Amygdala (tissue), 56 donors: ENCODE data around the gene NDUFAF2.
"Not testable (repeated sequence)": the region's sequence is repeated elsewhere in the genome, so short reads cannot be mapped to it uniquely, and the experiment has no call there.

Source experiments
- DNase-seq, 56 donors: peaks; one replicate each; lab custom pipeline; 2025; lab: John Stamatoyannopoulos, UW

NDUFAF2 gene

DNA sequence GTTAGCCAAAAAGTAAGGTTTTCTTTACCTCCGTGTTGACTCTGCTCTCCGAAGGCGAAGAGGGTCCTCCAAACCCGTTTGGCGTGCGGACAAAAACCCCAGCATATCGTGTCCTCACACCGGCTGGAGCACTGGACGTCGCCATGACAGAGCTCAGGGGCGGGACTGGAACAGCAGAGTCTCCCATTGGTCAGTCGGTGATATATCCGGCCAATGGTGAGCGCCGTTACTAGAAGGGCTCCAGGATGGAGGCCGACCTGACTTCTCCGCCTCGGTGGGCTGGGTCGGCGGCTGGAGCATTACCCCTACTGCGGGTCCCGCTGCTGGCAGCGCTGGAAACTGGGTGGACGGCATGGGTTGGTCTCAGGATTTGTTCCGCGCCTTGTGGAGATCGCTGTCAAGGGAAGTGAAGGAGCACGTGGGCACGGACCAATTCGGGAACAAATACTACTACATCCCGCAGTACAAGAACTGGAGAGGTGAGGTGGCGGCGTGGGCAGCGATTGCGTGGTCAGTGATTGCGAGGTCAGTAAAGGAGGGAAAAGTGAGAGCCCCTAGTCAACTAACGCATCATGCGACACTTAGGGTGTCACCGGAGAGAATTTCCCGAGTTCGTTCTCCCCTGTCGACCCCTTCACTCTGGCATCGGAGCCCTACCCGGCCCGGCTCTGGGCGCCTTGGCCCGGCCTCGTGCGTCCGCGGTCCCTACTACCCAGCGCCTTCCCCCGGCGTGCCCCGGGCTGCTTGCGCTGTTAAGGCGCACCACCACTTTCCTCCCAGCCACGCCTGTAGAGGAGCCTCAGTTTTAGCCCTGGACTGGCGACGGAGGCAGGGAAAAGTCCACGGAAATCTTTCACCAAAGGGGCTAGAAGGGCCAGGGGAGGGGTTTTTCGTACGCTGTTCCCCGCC lies at the start of gene NDUFAF2, which contains the start of gene ERCC8:
Gene NDUFAF2 (plus strand): TSS at position 302 of the 909 bp plus-strand sequence. CDS start 51 bp downstream, at position 353.
Gene ERCC8 (minus strand): TSS at position 167 of the 909 bp plus-strand sequence. CDS start 62 bp downstream, at position 105.
- peak; percentile 46 to 96 (median 86) for DNase-seq

- no peak for DNase-seq
Observed at GRCh38 chr5:60896991-60897390, 48.0 kb upstream of the NDUFAF2 start.

- peak in 1 of 56 donors; percentile 7 for DNase-seq
Observed at GRCh38 chr5:60903356-60903755, 41.6 kb upstream of the NDUFAF2 start.

GRCh38 chr5:60916646-60917045 lies 28.4 kb upstream of the NDUFAF2 start:
- no peak for DNase-seq

DNA sequence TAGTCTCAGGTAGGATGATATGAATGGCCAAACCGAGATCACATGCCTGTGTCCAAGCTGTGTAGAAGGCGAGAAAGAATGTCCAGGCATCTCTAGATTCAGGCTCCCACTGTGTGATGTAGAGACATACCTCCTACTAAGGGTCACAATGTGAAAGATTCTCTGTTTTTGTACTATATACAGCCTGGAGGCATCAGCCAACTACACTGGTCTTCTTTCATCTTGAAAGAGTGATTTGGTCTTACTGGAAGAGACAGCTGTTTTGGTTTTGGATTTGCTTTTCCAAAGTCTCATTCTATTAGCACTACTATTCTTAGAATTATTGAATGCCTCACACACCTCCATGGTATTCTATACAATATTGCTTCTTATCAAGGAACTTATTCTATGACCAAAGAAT lies 26.5 kb upstream of the NDUFAF2 start:
- DNase-seq, result no peak

DNA sequence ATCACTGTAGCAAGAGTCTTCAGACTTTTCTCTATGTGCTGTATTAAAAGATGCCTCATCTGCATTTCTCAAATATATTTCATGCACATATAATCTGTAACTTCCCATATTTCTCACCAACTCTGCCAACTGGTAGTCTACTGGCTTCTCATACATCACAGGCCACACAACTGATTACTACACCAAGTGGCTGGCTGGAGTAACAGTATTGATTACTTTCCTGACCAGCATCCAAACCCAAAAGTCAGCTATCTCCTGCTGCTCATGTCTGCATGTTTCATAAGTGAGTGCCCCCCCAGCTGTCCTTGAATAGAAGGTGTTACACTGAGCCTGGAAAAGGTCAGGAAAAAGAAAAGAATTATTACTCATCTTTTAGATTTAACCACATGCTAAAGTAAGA lies 17.6 kb upstream of the NDUFAF2 start:
- no peak for DNase-seq

- DNase-seq, result no peak
Observed at GRCh38 chr5:60929024-60929423, 16.0 kb upstream of the NDUFAF2 start.

DNA sequence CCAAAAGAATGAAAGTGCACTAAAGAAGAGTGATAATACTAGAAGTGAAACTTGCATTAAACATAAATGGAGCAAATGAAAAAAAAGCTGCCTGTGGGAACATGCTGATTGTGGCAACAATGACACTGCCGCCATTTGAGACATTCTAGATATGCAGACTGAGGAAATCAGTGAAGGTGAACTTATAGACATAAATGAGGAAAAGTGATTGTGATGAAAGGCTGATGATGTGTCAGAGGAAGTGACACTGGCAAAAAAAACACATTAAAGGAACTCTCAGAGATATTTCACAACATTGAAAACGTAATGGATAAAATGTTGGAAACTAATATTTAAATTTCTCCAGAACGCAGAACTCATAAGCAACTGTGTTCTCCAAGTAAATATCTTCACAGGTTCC lies 1.4 kb upstream of the NDUFAF2 start:
- DNase-seq, result no peak

DNA sequence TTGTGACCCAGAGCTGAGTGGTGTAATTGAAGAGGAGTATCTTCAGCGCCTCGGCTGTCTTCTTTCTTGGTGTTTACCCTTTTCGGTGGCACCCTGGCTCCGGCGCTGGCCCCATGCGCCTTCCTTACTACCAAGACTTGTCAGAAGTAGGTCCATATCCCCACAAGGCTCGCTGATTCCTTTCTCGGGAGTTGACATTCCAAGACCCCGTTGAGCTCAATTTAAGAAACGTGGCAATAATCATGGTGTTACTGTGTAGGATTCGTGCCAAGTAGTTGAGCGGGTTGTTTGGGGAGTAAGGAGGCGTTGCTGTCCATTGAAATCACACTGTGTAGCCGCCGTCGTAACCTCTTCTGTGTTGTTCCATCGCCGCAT lies 795 bp downstream of the NDUFAF2 start:
- peak in 22 of 56 donors; percentile 3 to 57 (median 30) for DNase-seq

DNA sequence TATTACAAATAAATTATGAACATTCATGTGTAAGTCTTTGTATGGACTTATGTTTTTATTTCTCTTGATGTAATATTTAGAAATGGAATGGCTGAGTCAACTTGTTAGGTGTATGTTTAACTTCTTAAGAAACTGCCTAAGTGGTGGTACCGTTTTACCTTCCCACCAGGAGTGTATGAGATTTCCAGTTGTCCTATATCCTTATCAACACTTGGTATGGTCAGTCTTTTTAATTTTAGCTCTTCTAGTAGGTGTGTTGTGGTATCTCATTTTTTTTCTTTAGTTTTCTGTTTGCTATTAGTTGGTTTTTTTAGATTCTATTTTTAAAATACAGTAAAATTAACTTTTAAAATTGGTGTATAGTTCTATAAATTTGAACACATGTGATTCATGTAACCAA lies 3.7 kb downstream of the NDUFAF2 start:
- DNase-seq, result no peak

GRCh38 chr5:60955239-60955638 lies 10.2 kb downstream of the NDUFAF2 start:
- no peak for DNase-seq

GRCh38 chr5:60958088-60958487 lies 13.1 kb downstream of the NDUFAF2 start:
- DNase-seq, result no peak

- no peak for DNase-seq
Observed at GRCh38 chr5:60958712-60959111, 13.7 kb downstream of the NDUFAF2 start.

DNA sequence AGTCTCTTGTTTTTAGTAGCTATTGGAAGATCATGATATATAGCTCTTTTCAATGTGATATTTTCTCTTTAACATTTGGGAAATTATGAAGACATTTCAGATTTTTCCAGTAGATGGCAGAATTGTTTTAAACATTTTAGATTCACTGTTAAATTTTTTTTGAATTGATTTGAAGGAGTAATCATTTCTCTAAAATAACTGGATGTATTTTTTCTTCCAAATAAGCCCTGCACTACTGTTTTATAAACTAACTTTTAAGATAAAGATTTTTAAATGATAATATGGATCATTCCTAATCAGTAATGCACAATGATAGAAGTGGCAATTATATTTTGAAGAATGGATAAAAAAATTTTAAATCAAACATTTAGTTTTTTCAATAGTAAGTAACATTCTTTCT lies 14.2 kb downstream of the NDUFAF2 start:
- DNase-seq, result no peak

DNA sequence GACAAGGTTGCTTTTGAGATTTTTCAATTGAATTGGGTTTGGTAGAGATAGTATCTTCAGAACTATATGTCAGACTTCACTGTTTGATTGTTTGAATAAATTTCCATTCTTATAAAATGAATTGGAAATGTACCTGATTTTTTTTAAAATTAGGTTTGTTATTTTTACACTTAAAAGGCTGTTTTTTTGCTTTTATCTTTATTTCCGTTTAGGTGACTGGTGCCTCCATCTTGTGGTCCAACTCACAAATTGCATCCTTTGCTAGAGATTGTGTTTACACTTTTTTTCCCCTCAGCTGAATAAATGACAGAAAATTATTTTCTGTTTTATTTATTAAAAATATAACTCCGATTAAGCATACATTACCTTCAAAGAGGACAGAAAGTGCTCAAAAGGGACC lies 15.6 kb downstream of the NDUFAF2 start:
- DNase-seq, result no peak

DNA sequence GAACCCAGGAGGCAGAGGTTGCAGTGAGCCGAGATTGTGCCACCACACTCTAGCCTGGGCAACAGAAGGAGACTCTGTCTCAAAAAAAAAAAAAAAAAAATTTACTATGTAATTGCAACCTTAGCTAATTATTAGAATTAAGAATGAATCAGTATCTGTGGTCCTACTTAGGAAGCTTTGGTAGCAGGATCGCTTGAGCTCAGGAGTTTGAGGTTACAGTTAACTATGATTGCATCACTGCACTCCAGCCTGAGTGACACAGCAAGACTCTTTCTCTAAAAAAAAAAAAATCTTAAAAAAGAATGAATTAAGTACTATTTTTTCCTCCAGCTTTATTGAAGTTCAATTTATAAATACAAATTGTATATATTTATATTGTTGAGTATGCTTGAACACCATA lies 16.7 kb downstream of the NDUFAF2 start:
- no peak for DNase-seq

DNA sequence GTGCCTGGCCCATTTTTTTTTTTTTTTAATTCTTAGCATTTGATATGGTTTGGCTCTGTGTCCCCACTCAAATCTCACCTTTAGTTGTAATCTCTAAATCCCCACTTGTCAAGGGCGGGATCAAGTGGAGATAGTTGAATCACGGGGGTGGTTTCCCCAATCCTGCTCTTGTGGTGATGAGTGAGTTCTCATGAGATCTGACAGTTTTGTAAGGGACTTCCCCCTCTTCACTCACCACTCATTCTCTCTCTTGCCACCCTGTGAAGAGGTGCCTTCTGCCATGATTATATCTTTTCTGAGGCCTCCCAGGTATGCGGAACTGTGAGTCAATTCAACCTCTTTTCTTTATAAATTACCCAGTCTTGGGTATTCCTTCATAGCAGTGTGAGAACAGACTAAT lies 27.2 kb downstream of the NDUFAF2 start:
- no peak for DNase-seq

DNA sequence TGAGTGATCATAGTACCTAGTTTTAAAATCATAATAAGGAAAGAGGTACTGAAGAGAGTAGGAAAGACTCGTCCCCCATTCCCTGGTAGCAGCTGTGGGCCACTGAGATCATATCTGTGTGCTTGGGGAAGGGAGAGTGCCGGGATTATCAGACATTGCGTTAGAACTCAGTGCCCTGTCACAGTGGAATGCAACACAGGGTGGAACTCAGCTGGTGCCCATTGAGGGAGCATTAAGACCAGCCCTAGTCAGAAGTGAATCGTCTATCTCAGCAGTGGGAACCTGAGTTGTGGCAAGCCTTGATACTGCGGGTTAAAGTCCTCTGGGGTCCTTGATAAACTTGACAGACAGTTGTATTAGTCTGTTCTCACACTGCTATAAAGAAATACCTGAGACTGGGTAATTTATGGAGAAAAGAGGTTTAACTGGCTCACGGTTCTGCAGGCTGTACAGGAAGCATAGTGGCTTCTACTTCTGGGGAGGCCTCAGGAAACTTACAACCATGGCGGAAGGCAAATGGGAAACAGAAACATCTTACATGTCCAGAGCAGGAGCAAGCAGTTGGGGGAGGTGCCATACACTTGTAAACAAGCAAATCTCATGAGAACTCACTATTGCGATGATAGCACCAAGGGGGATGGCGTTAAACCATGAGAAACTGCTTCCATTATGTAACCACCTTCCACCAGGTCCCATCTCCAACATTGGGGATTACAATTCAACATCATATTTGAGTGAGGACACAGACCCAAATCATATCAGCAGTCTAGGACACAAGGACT lies 33.1 kb downstream of the NDUFAF2 start:
- DNase-seq, result no peak

DNA sequence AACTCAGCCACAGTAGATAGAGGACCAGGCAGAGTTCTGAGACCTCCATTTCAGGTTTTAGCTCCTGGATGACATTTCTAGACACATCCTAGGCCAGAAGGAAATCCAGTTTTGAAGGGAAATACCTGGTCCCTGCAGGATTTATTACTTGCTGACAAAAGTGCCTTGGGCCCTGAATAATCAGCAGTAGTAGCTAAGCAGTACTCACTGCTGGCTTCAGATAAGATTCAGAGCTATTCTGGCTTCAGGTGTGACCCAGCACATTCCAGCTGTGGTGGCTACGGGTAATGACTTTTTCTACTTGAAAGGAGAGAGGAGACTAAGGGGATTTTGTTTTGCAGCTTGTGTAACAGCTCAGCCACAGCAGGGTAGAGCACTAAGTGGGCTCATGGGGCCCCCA lies 34.0 kb downstream of the NDUFAF2 start:
- DNase-seq, result no peak

DNA sequence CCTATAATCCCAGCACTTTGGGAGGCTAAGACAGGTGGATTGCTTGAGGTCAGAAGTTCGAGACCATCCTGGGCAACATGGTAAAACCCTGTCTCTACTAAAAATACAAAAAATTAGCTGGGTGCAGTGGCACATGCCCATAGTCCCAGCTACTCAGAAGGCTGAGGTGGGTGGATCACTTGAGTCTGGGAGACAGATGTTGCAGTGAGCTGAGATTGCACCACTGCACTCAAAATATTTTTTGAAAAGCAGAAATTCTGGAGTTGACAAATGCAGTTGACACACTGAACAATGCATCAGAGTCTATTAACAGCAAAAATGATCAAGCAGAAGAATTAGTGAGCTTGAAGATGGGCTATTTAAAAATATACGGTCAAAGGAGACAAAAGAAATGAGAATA lies 35.5 kb downstream of the NDUFAF2 start:
- DNase-seq, result no peak

GRCh38 chr5:60982127-60982526 lies 37.1 kb downstream of the NDUFAF2 start:
- DNase-seq, result not testable (repeated sequence)

DNA sequence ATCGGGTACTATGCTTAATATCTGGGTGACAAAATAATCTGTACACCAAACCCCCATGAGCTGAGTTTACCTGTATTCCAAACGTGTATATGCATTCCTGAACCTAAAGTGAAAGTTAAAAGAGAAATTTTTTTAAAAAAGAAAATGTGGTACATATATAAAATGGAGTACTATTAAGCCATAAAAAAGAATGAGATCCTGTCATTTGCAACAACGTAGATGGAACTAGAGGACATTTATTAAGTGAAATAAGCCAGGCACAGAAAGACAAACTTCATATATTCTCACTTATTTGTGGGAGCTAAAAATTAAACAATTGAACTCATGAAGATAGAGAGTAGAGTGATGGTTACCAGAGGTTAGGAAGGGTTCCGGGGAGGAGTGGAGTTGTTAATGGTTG lies 44.8 kb downstream of the NDUFAF2 start:
- no peak for DNase-seq
